Effector CD8-positive, alpha-beta T cell (primary cell): ENCODE measurements around the gene AIFM2.
"Not testable (repeated sequence)": the region's sequence is repeated elsewhere in the genome, so short reads cannot be mapped to it uniquely, and the experiment has no call there.

Source experiments
- DNase-seq: peaks from one replicate; lab custom pipeline; 2025; lab: John Stamatoyannopoulos, UW

AIFM2 gene

GRCh38 chr10:70093335-70093944 is 39.2 kb downstream of the AIFM2 start:
- no peak for DNase-seq

DNA sequence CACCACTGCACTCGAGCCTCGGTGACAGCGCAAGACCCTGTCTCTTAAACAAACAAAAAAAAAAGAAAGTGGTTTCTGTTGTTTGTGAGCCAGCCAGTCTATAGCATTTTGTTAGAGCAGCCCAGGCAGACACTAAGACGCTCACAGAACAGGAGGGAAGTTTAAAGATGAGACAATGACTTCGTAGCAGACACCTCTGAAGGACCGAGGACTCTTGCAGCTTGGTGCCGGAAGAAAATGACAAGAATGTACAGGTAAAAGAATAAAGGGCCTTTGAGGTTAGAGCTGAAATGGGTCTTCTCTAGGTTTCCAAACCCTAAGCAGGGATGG is 40.3 kb downstream of the AIFM2 start:
- DNase-seq = no peak

DNA sequence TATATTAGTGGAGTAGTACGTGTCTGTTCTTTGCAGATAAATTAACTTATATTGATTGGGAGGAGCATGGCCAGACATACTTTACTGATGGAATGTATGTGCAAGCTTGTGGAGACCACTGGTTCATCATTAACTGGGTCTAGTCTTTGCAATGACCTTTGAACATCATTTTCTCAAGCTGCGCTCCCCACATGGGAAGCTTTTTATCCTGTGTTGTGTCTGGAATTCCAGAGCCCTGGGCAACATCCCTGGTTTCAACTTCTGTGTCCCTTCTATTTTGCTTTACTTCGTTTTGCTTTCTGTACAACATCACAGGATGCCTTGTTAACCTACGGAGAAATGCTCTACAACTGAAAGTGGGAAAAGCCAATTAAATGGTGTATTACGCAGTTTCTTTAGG is 41.7 kb downstream of the AIFM2 start:
- DNase-seq = no peak

GRCh38 chr10:70090013-70090412 is 42.6 kb downstream of the AIFM2 start:
- no peak for DNase-seq

GRCh38 chr10:70088308-70088698 is 44.3 kb downstream of the AIFM2 start:
- no peak for DNase-seq

- DNase-seq = no peak
Observed at GRCh38 chr10:70087616-70088307, 44.9 kb downstream of the AIFM2 start.

GRCh38 chr10:70085975-70086613 is 46.5 kb downstream of the AIFM2 start:
- no peak for DNase-seq

DNA sequence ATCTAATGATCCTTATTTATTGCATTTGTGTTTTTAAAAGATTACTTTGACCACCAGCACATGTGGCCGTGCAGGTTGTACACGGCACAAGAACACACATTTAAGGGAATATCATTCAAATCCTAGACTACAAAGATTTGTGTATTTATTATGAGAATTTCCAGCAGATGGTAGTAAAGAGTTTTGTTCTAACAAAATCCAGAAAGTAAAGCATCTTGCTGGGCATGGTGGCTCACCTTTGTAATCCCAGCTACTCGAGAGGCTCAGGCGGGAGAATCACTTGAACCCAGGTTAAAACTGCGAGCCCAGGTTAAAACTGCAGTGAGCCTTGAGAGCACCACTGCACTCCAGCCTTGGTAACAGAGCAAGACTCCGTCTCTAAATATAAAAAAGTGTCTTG is 48.4 kb downstream of the AIFM2 start:
- no peak for DNase-seq

DNA sequence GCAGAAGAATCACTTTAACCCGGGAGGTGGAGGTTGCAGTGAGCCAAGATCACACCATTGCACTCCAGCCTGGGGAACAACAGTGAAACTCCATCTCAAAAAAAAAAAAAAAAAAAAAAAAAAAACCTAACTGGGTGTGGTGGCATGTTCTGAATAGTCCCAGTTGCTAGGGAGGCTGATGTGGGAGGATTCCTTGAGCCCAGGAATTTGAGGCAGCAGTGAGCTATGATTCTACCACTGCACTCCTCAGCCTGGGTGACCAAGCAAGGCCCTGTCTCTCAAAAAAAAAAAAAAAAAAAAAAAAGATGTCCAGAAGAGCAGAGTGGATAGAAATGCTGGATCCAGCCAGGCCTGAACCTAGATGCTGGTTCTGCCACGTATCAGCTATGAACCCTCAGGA is 51.8 kb downstream of the AIFM2 start:
- not testable (repeated sequence) for DNase-seq

DNA sequence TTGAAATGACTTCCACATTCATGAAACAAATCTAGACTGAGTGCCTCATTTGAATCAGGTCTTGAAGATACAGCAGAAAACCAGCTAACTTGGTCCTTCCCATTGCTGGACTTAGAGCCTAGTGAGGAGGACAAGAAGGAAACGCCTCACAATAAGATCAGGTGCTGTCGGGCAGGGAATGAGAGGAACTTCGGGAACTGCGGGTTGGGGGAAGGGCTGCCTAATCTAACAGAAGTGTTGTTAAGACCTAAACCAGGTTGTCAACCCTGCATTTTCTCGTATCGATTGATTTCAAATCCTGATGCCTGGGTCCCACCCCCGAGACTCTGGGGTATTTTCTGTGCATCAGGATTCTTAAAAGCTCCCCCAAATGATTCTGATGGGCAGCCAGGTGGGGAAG is 53.7 kb downstream of the AIFM2 start:
- no peak for DNase-seq

DNA sequence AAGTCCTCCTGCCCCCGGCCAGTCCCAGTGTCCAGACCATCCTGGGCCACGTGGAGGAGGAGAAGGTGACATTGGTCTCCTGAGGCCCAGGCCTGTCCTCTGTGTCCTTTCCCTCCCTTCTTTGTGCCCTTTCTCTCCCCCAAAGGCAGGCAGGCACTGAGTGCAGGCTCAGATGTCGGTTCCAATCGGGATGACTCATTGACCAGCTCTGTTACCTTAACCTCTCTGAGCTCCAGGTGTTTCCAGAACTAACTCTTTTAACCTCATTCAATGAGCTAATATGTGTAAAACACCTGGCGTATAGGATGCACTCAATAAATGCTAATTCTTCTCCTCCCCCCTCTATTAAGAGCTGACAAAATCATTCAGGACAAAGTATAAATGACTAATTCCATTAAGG is 54.3 kb downstream of the AIFM2 start:
- no peak for DNase-seq

DNA sequence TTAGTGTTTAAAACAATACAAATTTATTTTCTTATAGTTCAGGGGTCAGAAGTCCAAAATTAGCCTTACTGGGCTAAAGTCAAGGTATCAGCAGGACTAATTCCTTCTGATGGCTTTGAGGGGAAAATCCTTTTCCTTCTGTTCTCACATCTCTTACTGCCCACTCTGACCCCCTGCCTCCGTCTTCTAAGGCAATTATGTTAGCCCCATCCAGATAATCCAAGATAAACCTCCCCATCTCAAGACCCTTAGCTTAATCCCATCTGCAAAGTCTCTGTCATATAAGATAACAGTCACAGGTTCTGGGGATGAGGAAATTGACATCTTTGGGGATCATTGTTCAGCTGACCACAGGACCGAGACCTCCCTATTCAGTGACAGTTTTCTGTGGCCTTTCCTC is 57.7 kb downstream of the AIFM2 start:
- DNase-seq = no peak

DNA sequence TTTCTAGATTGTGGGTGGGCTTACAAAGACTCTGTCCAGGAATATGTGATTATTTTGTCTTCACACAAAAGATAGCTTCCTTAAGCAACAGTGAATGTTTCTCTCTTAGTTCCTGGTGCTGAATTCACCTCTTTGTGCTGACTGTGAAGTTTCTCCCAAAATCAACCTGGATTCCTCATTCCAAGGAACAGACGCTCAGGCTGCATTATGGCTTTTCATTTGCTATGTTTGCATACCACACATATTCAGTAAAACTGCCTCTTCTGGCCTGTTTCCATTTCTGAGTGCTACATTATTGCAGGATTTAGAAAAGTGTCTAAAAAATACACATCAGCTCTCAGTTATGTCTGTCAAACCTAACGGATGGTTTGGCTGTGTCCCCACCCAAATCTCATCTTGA is 58.5 kb downstream of the AIFM2 start:
- no peak for DNase-seq

DNA sequence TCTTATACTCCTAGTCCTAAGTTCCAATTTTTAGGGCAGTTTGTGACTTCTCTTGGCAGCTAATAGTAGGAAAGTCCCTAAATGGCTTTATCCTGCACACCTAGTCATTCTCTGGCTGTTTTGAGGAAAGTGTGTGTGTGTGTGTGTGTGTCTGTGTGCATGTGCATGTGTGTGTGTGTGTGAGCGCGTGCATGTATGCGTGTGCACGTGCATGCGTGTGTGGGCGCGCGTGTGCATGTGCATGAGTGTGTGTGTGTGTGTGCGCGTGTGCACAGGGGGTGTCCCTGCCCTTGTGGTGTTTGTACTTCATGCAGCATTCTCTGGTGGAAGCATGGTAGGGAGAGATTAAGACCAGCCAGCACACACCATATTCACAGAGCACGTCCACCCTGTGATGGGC is 61.8 kb downstream of the AIFM2 start:
- DNase-seq = no peak

GRCh38 chr10:70069346-70069745 is 63.3 kb downstream of the AIFM2 start:
- DNase-seq = no peak

DNA sequence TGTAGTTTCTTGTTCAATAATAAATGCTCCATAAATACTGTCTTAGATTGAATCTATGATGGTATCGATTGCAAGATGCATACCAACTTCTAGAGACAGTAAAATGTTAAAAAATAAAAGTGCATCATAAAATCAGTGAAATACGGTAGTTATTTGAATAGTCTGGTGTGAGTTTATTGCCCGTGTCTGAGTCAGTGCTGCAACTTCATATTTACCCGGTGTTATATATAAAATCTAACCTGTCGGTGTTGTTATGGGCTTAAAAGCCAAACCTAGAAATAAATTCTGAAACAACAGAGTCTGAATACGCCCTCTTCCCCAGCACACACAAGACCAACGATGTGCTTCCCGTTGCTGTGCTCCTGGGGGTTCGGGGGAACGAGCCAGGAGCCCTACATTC is 63.7 kb downstream of the AIFM2 start:
- DNase-seq = no peak

DNA sequence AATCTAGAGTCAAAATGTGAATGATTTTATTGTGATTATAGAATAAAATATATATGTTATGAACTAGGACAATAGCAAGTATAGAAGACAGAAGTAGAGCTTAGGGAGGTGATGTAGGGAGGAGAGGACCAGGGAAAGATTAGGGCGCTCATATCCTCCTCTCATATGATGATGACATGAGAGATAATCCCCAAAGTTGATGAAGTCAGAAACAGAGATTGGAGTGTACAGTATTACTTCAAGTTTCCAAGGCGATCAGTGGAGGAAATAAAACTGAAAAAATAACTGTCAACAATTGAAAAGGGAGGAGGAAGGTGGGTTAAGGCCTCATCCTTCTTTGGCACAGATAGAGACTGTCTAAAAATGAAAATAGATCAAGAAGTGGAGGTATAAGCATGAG is 65.0 kb downstream of the AIFM2 start:
- no peak for DNase-seq

- DNase-seq = no peak
Observed at GRCh38 chr10:70066190-70066589, 66.4 kb downstream of the AIFM2 start.

DNA sequence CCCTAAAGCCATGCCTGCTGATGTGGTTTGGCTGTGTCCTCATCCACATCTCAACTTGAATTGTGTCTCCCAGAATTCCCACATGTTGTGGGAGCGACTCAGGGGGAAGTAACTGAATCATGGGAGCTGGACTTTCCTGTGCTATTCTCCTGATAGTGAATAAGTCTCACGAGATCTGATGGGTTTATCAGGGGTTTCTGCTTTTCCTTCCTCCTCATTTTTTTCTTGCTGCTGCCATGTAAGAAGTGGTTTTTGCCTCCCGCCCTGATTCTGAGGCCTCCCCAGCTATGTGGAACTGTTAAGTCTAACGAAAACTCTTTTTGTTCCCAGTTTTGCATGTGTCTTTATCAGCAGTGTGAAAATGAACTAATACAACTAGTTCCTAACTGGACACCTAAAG is 68.1 kb downstream of the AIFM2 start:
- no peak for DNase-seq

DNA sequence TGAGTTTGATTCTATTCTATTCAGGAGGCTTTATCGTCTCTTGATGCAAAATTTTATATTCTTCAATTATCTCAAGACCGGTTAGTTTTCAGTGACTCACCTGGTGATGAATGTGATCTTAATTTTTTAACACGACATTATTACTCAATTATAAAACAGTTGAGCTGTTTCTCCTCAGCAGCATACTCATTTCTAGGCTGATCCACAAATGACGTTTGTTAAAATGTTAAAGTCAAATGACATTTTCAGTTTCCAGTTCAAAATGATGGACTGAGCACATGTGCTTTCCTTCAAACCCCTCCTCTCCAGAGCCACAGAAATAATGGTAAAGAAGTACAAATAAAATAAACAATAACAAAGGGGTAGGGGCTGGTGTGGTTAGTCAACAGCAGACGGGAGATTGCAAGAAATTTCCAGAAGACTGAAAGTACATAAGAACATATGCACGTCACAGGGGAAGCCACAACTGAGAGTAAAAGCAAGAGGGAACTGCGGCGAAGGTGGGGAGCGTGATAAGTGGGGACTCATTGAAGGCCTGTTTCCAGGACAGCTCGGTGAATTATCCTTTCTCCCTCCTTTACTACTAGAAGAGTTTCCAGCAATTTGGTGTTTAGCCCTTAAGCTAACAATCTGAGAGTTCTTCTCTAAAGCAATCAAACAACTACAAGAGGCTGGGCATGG is 69.1 kb downstream of the AIFM2 start:
- DNase-seq = no peak
